Adipocyte (in vitro differentiated cells): Measurements from ENCODE around the gene AJAP1.

ENCODE experiments used
- DNase-seq: peaks from one replicate; pipeline ENCODE4 v3.0.0-alpha.2; 2015; ENCODE audit warnings: low read depth
- H3K27me3 ChIP-seq: replicated peaks from 2 replicates; pipeline ENCODE4 v1.7.0; 2013; ENCODE audit warnings: mild to moderate bottlenecking, low read length, moderate library complexity; ENCODE audit not compliant: control insufficient read depth, insufficient read depth
- H3K36me3 ChIP-seq: 2 replicates; pipeline ENCODE4 v1.7.0; 2013; ENCODE audit warnings: low read length, mild to moderate bottlenecking, moderate library complexity; ENCODE audit not compliant: control insufficient read depth, insufficient read depth, severe bottlenecking
- H3K4me1 ChIP-seq: 2 replicates; pipeline ENCODE4 v1.7.0; 2013; ENCODE audit warnings: mild to moderate bottlenecking, low read length, moderate library complexity; ENCODE audit not compliant: control insufficient read depth, insufficient read depth
- H3K4me3 ChIP-seq: 2 replicates; pipeline ENCODE4 v1.7.0; 2013; ENCODE audit warnings: mild to moderate bottlenecking, low read length, moderate library complexity
- H3K9ac ChIP-seq: 2 replicates; pipeline ENCODE4 v1.7.0; 2013; ENCODE audit warnings: mild to moderate bottlenecking, low read length, moderate library complexity
- H3K9me3 ChIP-seq: 2 replicates; pipeline ENCODE4 v1.7.0; 2013; ENCODE audit warnings: mild to moderate bottlenecking, low read length, moderate library complexity; ENCODE audit not compliant: control insufficient read depth

The AJAP1 gene

DNA sequence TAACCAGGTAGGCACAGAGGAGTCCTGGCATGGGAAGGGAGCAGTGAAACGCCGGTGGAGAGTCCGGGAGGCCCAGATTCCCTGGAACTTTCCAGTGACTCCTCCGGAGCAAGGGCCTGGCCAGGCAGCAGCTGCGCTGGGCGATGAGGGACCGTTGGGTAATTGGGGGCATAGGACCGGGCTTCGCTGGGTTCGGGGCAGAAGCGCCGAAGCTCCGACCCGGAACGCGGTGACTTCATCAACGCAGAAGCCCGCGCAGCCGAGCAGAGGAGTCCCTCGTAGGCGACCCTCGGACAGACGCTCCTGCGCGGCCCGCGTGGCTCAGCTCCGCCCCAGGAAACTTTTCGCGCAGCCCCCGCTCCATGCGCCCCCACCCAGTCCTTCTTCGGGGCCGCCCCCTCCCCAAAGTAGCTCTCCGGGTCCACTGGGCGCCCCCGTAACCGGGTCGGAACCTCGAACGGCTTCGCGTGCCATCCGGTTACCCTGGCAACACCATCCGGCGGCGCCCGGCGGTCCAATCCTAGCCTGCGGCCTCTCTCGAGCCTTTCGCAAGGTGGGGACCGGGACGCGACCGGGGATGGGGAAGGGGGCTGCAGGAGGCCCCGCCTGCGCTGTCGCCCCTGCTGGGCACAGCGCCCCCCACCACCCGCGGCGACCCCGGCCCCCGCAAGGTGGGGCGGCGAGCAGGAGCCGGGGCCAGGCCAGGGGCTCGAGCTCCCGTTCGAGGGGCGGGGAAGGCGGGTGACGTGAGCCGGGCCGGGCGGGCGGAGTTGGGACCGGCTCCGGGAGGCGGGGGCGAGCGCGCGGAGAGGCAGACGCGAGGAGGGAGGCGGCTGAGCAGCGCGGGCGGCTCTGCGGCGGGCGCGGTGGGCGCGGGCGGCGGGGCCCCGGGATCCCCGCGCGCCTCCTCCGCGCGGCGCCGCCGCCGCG is at the start of gene AJAP1:
TSS of gene AJAP1 (plus strand) at position 814 of the 930 bp plus-strand sequence. CDS start 817 bp downstream, outside the sequence.
- Histone ChIP-seq H3K27me3 (peaks cover 48% of the 10 kb centered on the region), H3K4me1 (no peaks in the 10 kb centered on the region), H3K9ac (no peak within 1 kb of the TSS), H3K4me3 (no peak within 1 kb of the TSS), H3K36me3 (no peaks in the 10 kb centered on the region), H3K9me3 (no peaks in the 10 kb centered on the region)
- no peak for DNase-seq

DNA sequence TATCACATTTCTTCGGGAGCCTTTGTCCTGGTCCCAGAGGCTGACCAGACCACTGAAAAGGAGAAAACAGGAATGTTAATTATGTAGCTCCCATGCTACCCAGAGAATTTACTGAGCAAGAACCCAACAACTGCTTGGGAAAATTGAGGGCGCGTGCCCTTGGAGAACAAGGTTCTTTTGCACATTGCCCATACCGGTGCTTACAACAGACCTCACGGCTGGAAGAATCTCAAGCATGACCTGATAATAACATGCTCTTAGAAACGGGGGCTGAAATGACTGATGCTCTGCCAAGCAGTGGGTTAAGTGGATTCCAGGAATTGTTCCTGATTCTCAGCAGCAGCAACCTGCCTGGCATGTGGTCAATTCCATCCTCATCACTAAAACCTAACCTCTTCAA is 49.3 kb upstream of the AJAP1 start:
- no peak for DNase-seq
- H3K4me1 ChIP-seq, result no peaks in the 10 kb centered on the region
- H3K9ac ChIP-seq, result no peak overlapping the region
- H3K4me3 ChIP-seq, result no peak overlapping the region
- H3K27me3 ChIP-seq, result peaks cover 3% of the 10 kb centered on the region
- peaks cover 12% of the 10 kb centered on the region for H3K9me3 ChIP-seq
- H3K36me3 ChIP-seq, result no peaks in the 10 kb centered on the region

- Histone ChIP-seq H3K4me1 (no peaks in the 10 kb centered on the region), H3K9ac (no peak overlapping the region), H3K9me3 (peaks cover 20% of the 10 kb centered on the region), H3K4me3 (no peak overlapping the region), H3K36me3 (no peaks in the 10 kb centered on the region), H3K27me3 (no peaks in the 10 kb centered on the region)
- DNase-seq, result no peak
These were observed 42.7 kb upstream of the AJAP1 start for GRCh38 chr1:4611563-4612341.

DNA sequence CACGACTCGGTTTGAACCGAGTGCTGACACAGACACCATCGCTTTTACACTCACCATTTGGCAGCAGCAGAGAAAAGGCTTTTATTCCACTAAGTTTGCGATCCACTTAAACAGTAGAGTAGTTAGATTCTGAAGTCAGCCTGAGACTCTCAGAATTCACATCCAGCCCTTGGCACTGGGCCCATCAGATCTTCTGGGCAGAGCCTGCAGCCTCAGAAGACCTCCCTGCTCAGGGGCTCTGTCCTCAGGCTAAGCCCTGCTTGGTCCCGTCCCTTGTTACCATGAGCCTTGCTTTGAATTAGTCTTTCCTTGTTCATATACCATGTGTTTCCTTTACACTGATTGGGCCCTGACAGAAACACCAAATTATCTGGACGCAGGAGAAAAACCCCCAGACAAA is 41.4 kb upstream of the AJAP1 start:
- Histone ChIP-seq H3K9me3 (peaks cover 20% of the 10 kb centered on the region), H3K36me3 (no peaks in the 10 kb centered on the region), H3K9ac (no peak overlapping the region), H3K4me1 (no peaks in the 10 kb centered on the region), H3K4me3 (no peak overlapping the region), H3K27me3 (no peaks in the 10 kb centered on the region)
- no peak for DNase-seq

- H3K36me3 ChIP-seq, result no peaks in the 10 kb centered on the region
- H3K4me1 ChIP-seq, result no peaks in the 10 kb centered on the region
- H3K4me3 ChIP-seq, result no peak overlapping the region
- H3K9ac ChIP-seq, result no peak overlapping the region
- no peaks in the 10 kb centered on the region for H3K27me3 ChIP-seq
- DNase-seq, result no peak
- H3K9me3 ChIP-seq, result peaks cover 20% of the 10 kb centered on the region
These were observed 40.6 kb upstream of the AJAP1 start for GRCh38 chr1:4613606-4614370.

- Histone ChIP-seq H3K4me1 (no peaks in the 10 kb centered on the region), H3K36me3 (no peaks in the 10 kb centered on the region), H3K9me3 (peaks cover 13% of the 10 kb centered on the region)
These were observed 39.9 kb upstream of the AJAP1 start for GRCh38 chr1:4614371-4615137.

DNA sequence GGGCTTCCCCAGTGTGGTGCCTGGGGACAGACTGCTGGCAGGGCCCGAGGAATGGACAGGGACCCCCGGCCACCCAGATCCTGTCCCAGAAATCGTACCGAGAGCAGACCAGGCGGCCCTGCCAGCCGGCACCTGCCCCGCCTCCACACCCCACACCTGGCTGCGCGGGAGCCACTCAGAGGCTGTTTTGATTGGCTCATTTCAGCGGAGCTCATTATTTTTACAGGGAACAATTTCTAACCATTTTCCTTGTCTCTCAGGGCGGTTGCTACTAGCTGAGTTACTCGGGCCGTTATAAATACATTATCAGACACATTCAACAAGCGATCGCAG is 39.3 kb upstream of the AJAP1 start:
- no peaks in the 10 kb centered on the region for H3K4me1 ChIP-seq
- H3K27me3 ChIP-seq, result no peaks in the 10 kb centered on the region
- no peak overlapping the region for H3K4me3 ChIP-seq
- no peaks in the 10 kb centered on the region for H3K36me3 ChIP-seq
- no peak for DNase-seq
- peaks cover 8% of the 10 kb centered on the region for H3K9me3 ChIP-seq
- H3K9ac ChIP-seq, result no peak overlapping the region

More at GRCh38 chr1:4614371-4615137, 39.9 kb upstream of the AJAP1 start:
- Histone ChIP-seq H3K9ac (no peak overlapping the region), H3K4me3 (no peak overlapping the region), H3K27me3 (no peaks in the 10 kb centered on the region)
- no peak for DNase-seq

DNA sequence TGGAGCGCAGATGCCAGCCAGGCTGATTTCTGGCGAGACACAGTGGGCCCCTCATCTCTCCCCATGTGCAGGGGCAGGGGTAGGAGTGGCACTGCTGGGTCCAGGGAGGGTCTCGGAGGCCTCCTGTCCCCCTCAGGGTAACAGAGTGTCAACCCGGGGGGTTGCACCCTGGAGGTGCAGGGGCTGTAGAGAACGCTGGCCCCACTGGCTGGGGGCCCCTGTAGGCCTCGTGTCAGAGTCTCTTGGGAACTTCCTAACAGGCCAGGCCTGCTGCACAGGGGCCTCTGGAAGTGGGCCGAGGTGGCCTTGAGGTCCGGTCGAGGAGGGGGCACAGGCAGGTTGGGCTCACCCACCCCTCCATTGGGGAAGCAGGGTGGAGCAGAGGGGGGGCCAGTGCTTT is 38.9 kb upstream of the AJAP1 start:
- Histone ChIP-seq H3K9me3 (peaks cover 4% of the 10 kb centered on the region), H3K36me3 (no peaks in the 10 kb centered on the region), H3K27me3 (no peaks in the 10 kb centered on the region), H3K4me1 (no peaks in the 10 kb centered on the region), H3K9ac (no peak overlapping the region), H3K4me3 (no peak overlapping the region)
- DNase-seq, result no peak

DNA sequence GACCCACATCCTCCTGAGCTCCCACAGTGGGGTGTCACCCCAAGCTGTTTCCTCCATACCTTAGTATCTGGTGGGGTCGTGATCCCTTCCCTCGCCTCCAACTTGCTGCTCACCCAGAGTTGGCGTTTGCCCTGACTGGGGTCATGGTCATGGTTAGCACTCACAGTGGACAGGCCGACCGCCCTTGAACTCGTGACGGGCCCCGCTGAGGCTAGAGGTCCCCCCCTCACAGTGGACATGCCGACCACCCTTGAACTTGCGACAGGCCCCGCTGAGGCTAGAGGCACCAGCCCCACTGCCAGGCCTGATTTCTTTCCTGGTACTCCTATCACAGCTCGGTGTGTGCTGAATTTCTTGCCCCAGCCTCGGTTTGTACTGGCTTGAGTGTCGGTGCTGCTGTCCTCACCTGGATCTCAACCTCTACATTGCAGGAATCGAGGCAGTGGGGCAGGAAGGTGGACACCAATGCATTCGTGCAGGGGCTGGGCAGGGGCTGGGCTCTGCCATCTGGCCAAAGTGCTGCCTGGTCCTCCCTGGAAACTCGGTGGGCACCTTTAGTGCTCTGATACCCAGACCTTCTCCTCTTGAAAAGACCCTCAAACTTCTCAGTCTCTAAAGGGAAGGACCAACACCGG is 37.5 kb upstream of the AJAP1 start:
- H3K36me3 ChIP-seq, result no peaks in the 10 kb centered on the region
- DNase-seq, result no peak
- H3K4me3 ChIP-seq, result no peak overlapping the region
- no peaks in the 10 kb centered on the region for H3K4me1 ChIP-seq
- H3K9me3 ChIP-seq, result no peaks in the 10 kb centered on the region
- no peaks in the 10 kb centered on the region for H3K27me3 ChIP-seq
- no peak overlapping the region for H3K9ac ChIP-seq

DNA sequence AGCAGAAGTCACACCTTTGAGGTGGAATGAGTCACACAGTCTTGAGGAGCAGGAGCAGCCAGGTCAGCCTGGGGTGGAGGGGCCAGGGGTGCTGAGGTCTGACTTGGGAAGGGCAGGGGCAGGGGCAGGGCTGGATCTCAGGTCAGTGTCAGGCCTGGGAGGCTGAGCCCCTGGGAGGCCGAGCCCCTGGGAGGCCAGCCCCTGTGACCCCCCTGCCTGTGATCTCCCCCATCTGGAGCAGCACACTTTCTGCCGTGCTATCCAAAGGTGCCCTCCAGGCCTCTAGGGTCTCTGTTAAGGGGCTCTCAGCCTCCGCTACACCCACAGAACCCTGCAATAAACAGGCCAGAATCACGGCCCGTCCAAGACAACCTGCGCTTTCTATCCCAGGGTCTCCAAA is 36.9 kb upstream of the AJAP1 start:
- H3K4me1 ChIP-seq, result no peaks in the 10 kb centered on the region
- no peaks in the 10 kb centered on the region for H3K9me3 ChIP-seq
- no peak overlapping the region for H3K9ac ChIP-seq
- H3K27me3 ChIP-seq, result no peaks in the 10 kb centered on the region
- DNase-seq, result no peak
- no peaks in the 10 kb centered on the region for H3K36me3 ChIP-seq
- H3K4me3 ChIP-seq, result no peak overlapping the region
